Measurements from ENCODE around the gene TMEM179B. TPM values are rescaled to one million over a fixed set of nuclear protein-coding genes. Genes with fewer than 3 reads are reported as not detected.

The TMEM179B gene
- total and polyA plus RNA-seq, 2 of the 13 experiments (the other 11 are each of a cell fraction or from before 2014, with no cell fraction given): 24.8 to 25.7 TPM

GRCh38 chr11:62787005-62787759 is at the start of gene TMEM179B (continued):
- TF ChIP-seq RERE (CRISPR knock-in tag; IDR thresholded peaks at IDR 0.05; ENCODE audit: low read depth): 0 out of 2 replicates have a peak, but pooled peaks have one; percentile 50
- TF ChIP-seq ZNF432 (CRISPR knock-in tag; IDR thresholded peaks at IDR 0.05; ENCODE audit: borderline replicate concordance): no peak
- TF ChIP-seq MAF1 (CRISPR knock-in tag; IDR thresholded peaks at IDR 0.05; ENCODE audit: borderline replicate concordance): peak; percentile 69
- peak; percentile 70; the same call in 1 of the 2 replicates for TF ChIP-seq FUBP1 (CRISPR knock-in tag; IDR thresholded peaks at IDR 0.05; ENCODE audit: borderline replicate concordance)
- TF ChIP-seq ZNF773 (CRISPR knock-in tag; IDR thresholded peaks at IDR 0.05; ENCODE audit: borderline replicate concordance): no peak
- TF ChIP-seq ZFYVE20 (CRISPR knock-in tag; IDR thresholded peaks at IDR 0.05; ENCODE audit: borderline replicate concordance, low read depth): peak; percentile 66; the same call in 1 of the 2 replicates
- TF ChIP-seq ZSCAN30 (CRISPR knock-in tag; IDR thresholded peaks at IDR 0.05): peak; percentile 82; the same call in 1 of the 2 replicates
- no peak for TF ChIP-seq ZNF235 (CRISPR knock-in tag; IDR thresholded peaks at IDR 0.05; ENCODE audit: borderline replicate concordance)
- no peak for TF ChIP-seq SOX6 (IDR thresholded peaks at IDR 0.05)
- peak; percentile 74 for TF ChIP-seq SOX6 (CRISPR knock-in tag; IDR thresholded peaks at IDR 0.05)
- TF ChIP-seq GZF1 (CRISPR knock-in tag; IDR thresholded peaks at IDR 0.05): no peak; the same call in 1 of the 2 replicates
- peak; percentile 94 for TF ChIP-seq MYPOP (CRISPR knock-in tag; IDR thresholded peaks at IDR 0.05)
- TF ChIP-seq RCOR2 (CRISPR knock-in tag; IDR thresholded peaks at IDR 0.05): peak; percentile 67; the same call in 1 of the 2 replicates
- TF ChIP-seq RNF2 (conservative IDR thresholded peaks at IDR 0.05; ENCODE audit: low read depth): no peak
- no peak; a peak in 1 of 4 replicates for TF ChIP-seq EP300 (IDR thresholded peaks at IDR 0.05; ENCODE audit: low read depth in 2 of 2, low read length in 2 of 2)
- 0 out of 2 replicates have a peak, but pooled peaks have one; percentile 21 for TF ChIP-seq EP300 (CRISPR knock-in tag; IDR thresholded peaks at IDR 0.05; ENCODE audit: borderline replicate concordance)
- TF ChIP-seq ZNF564 (CRISPR knock-in tag; IDR thresholded peaks at IDR 0.05): peak; percentile 49; the same call in 1 of the 2 replicates
- peak; percentile 85; the same call in 1 of the 2 replicates for TF ChIP-seq ZNF30 (CRISPR knock-in tag; IDR thresholded peaks at IDR 0.05)
- TF ChIP-seq ELF1 (CRISPR knock-in tag; IDR thresholded peaks at IDR 0.05): peak; percentile 94
- no peak; the same call in 1 of the 2 replicates for TF ChIP-seq ZNF451 (CRISPR knock-in tag; IDR thresholded peaks at IDR 0.05)
- no peak for TF ChIP-seq ZNF850 (CRISPR knock-in tag; conservative IDR thresholded peaks at IDR 0.05)
- peak; percentile 71 for TF ChIP-seq CBX1 (IDR thresholded peaks at IDR 0.05; ENCODE audit: low read depth)
